Spleen (tissue), 7 donors: ENCODE results near the gene FHIT.

ENCODE experiments used
- POLR2A ChIP-seq, 3 donors: fragments of 450-650 bp; IDR thresholded peaks; one replicate each; pipeline ENCODE4 v1.5.1; 2017; ENCODE audit warnings: antibody characterized with exemption in 3 of 3, mild to moderate bottlenecking in 1 of 3
- POLR2AphosphoS5 ChIP-seq, 3 donors: sonication (generic); formaldehyde crosslinking; IDR thresholded peaks; one replicate each; pipeline ENCODE4 v1.5.1; 2017; ENCODE audit warnings: antibody characterized with exemption in 3 of 3
- TF ChIP-seq, protein P1 (sequence below), 11 experiments: fragments of 200-600 bp in 7 of 11; fragments of 450-650 bp in 4 of 11; sonication (generic) in 4 of 11; IDR thresholded peaks in 8 of 11; conservative IDR thresholded peaks in 3 of 11; 1 replicate in 7 of 11; 2 replicates in 4 of 11; pipeline versions ENCODE4 v1.4.0 to v1.8.0; 2016 to 2021; ENCODE audit warnings: antibody characterized with exemption in 11 of 11, inconsistent platforms in 4 of 11, mild to moderate bottlenecking in 1 of 11
- donor health status: DM: no; HTN: no; CAD: no; lungs with moderate emphysema.
- donor health status: DM: no; HTN: no; CAD: no.
- donor health status: DM: no; HTN: no; CAD: no.

DNA sequence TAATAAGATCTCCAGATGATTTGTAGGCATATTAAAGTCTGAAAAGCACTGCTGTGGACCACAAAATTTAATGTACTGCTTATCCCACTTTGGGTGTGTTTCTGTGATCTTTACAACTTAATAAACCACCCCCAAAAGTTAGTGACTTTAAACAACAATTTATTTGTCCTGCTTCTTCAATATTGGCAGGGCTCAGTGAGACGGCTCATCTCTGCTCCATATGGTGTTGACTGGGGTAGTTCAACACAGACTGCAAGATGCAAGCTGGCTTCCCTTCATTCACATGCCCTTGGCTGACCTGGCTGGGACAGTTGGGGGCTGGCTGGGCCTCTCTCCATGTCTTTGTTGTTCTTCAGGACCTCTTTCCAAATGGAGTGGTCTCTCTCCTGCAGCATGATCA is 337.8 kb downstream of the FHIT start:
- TF ChIP-seq, protein P1, sequence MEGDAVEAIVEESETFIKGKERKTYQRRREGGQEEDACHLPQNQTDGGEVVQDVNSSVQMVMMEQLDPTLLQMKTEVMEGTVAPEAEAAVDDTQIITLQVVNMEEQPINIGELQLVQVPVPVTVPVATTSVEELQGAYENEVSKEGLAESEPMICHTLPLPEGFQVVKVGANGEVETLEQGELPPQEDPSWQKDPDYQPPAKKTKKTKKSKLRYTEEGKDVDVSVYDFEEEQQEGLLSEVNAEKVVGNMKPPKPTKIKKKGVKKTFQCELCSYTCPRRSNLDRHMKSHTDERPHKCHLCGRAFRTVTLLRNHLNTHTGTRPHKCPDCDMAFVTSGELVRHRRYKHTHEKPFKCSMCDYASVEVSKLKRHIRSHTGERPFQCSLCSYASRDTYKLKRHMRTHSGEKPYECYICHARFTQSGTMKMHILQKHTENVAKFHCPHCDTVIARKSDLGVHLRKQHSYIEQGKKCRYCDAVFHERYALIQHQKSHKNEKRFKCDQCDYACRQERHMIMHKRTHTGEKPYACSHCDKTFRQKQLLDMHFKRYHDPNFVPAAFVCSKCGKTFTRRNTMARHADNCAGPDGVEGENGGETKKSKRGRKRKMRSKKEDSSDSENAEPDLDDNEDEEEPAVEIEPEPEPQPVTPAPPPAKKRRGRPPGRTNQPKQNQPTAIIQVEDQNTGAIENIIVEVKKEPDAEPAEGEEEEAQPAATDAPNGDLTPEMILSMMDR (IDR thresholded peaks at IDR 0.05 in 8 of 11, conservative IDR thresholded peaks at IDR 0.05 in 3 of 11) = no peak
- no peak for TF ChIP-seq POLR2A (IDR thresholded peaks at IDR 0.05)
- TF ChIP-seq POLR2AphosphoS5 (IDR thresholded peaks at IDR 0.05) = no peak
